HG02884 (cell line): Measurements from ENCODE around the gene RAB1A.

ENCODE experiments used
- ATAC-seq: cut with Tn5 transposase; IDR thresholded peaks from one replicate; pipeline ENCODE4 v1.9.1; 2021; ENCODE audit warnings: mild to moderate bottlenecking, moderate library complexity; ENCODE audit not compliant: unreplicated experiment

The RAB1A gene

DNA sequence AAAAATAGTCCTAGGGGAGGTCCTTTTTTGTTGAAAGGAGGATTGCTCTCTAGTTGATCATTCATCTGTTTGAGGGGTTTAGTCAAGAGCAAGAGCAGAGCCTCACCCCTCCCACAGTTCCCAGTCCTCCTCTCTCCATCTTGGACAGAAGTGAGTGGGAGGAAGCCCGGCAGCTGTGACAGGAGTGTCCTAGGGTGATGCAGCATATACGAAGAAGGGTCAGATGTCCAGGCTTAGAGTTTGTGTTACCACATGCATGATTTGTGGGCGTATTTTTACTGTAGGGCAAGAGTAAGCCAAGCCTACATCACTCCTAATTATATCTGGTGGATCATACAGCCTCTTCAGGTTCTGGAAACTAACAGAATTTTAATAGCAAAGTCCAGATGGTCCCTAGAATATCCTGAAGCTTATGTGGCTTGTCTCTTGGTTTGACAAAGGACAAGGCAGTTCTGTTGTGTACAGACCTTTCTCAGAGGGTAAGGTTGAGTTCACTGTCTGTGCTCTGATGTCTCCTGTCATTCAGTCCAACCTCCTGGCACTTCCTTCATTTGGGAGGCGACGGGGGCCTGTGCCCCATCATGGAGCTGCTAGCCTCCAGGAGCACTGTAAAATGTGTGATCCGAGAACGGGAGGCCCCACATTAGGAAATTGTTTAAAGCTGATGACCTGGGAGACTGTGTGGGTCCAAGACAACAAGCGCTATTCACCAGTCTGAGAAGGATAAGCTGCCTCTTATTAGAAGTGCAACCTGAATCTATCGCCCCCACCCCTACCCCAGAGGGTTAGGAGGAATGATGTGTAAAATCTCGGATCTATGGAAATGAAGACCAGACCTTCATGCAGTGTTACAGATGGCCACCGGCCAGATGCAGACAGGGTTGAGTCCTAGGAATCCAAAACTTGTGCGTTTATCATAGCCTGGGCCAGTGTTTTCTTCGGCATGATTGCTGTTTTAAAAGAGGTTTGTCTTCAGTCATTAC lies 66.8 kb downstream of the RAB1A start:
- ATAC-seq: no peak

GRCh38 chr2:65061910-65062339 lies 68.0 kb downstream of the RAB1A start:
- ATAC-seq: no peak

GRCh38 chr2:65061146-65061909 lies 68.6 kb downstream of the RAB1A start:
- ATAC-seq: no peak

- no peak for ATAC-seq
Measured at GRCh38 chr2:65059071-65059470, 70.8 kb downstream of the RAB1A start.

DNA sequence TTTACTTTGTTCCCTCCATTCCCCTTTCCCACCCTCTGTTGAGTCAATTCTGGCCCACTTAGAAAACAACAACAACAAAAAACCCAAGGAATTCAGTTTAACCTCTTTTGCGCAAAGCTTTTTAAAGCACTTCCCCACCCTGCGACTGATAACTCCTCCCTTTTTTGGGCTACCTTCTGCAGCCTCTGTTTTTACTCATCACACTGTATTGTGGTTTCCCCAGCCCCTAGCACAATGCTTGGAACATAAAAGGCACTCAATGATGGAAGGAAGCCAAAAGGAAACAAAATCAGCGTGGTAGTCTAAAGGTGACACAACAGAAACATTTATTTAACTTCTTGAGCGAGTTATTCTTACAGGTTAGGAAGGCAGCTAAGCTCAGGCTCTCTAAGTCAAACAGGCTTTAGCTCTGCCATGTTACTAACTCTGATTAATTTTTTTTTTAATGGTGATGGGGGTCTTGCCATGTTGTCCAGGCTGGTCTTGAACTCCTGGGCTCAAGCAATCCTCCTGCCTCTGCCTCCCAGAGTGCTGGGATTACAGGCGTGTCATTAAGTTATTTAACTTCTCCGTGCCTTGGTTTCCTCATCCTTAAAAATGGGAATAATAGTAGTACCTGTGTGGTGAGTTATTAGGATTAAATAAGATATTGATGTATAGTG lies 72.4 kb downstream of the RAB1A start:
- ATAC-seq: no peak

DNA sequence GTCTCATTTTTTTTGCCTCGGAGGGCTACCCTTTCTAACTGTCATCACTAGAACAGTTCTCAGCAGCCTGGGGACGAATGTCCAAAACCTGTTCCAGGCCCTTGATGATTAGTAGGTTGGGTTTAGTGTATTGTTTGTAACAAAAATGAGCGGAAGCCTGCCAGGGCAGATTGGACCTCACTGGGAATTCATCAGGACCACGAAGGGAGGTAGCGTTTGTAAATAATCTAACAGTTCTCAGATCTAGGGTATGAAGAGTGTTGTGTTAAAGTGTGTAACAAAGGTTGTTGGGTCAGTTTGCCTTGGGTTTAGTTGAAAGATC lies 72.9 kb downstream of the RAB1A start:
- no peak for ATAC-seq

GRCh38 chr2:65056215-65057053 lies 73.5 kb downstream of the RAB1A start, which contains the start of gene CEP68:
Gene CEP68 (plus strand): TSS chr2:65056416. CDS start chr2:65069445, 13,029 bp downstream.
- peak; percentile 81 for ATAC-seq

DNA sequence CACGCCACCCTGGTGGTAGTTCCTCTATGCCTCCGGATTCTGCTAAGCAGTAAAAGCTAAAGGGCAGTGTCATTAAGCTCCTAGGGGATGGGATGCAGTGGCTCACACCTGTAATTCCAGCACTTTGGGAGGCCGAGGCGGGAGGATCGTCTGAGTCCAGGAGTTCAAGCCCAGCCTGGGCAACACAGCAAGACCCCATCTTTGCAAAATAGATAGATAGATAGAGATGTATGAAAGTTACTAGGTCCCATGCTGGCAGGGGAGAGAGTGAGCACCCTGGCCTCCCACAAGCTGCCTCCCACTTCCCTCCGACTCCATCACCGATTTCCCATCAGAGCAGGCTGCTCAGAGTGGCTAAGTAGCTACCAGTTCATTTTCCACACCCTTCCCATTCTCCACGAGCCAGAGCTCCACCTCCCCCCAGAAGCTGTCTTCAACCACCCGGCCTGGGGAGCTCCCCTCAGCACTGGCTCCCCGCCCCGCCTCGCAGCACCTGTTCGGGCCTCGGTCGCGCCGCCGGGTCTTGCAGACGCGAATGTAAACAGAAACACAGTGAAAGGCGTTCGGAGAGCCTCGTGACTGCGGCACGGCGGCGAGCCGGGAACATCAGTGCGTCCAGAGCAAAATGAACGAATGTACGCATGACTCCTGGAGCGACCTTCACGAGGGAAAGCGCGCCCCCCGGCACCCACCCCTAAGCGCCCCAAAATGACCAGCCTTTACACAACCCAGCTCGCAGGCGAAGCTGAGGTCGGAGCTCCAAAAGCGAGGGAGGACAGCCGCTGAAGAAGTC lies 74.3 kb downstream of the RAB1A start:
- ATAC-seq: peak; percentile 18

GRCh38 chr2:65054749-65055421 lies 75.0 kb downstream of the RAB1A start:
- no peak for ATAC-seq

DNA sequence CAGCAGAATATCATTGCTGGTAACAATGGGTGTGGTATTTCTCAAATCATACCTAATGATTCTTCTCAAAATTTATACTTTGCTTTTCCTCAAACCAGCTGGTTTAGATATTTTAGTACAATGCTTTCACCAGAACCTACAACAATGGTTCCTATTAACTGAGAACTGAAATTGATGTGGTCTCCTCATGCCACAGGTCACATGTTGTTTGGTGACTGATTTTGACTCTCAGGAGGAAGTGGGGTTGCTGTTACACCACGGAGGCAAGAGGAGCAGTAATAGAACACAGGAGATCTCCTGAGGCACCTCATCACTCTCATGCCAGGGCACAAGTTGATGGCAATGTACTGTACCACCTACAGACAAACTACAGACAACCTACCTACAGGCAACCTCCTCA lies 76.7 kb downstream of the RAB1A start:
- peak; percentile 45 for ATAC-seq

DNA sequence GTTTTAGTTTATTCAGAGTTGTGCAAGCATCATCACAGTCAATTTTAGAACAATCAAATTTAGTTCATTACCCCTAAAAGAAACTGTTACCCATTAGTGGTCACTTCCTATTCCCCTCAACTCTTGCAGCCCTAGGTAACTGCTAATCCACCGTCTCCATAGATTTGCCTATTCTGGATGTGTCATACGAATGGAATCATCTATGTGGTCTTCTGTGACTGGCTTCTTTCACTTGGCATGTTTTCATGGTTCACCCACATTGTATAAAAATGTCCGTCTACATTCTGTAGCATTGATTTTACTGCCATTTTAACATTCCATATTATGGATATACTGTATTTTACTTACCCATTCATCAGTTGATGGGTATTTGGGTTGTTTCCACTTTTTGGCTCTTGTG lies 79.0 kb downstream of the RAB1A start:
- ATAC-seq: no peak

DNA sequence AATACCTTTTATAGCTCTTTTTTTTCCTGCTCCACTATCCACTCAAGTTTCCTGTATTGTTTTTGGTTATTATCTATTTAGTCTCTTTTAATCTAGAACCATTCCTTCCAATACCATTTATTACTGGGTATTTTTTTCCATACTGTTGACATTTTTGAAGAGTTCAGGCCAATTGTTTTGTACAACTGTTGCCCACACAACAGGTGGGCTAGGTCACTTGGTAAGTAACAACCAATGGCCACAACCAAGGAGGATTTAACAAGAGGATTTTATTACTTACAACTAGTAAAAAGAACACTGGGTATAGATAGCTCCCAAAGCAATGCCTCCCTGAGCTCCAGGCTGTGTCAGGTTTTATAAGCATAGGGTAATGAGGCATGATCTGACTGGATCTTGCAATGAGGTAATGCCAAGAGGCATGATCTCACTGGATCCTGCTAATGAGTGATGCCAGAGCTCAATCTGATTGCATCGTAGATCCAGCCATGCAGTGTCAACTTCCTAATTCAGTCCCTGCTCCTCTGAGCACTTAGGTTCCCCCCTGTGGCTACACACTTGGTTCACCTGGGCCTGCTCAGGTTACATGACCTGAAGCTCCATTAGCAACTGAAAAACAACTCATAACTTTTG lies 80.8 kb downstream of the RAB1A start:
- no peak for ATAC-seq

DNA sequence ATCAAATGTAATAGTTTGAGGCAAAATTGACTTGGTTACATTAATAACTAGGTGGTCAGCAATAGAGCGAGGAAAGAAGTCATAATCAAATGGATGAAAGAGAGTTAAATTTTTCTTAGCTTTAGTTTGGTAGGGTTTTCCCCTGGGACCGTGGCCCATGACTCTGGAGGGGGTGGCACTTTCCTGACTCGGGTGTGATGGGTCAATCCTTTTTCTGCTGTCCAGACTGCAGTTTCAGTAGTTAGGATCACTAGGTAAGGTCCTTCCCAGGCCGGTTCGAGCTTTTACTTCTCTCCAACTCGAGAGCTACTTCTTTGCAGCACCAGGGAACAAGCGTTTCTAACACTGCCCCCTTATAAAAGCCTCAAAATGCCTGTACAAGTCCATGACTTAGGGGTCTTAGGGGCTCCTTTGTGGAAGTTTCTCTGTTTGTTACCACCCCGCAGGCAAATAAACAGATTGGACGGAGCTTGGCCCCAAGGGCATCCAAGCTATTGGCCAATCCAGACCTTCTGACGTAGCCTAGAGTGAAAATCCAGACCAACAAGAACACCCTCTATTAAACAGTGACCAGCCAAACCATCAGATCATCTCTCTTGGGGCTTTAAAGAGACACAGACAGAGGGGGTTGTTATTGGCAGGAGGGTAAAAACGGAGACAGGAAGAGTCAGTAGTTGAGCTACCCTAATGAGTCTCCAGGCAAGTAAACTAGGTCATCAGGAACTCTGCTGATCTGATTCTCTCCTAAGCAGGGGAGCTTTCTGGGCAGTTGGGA lies 83.1 kb downstream of the RAB1A start:
- ATAC-seq: no peak

- no peak for ATAC-seq
Measured at GRCh38 chr2:65045651-65046050, 84.3 kb downstream of the RAB1A start.

- ATAC-seq: no peak
Measured at GRCh38 chr2:65044097-65044735, 85.7 kb downstream of the RAB1A start.

DNA sequence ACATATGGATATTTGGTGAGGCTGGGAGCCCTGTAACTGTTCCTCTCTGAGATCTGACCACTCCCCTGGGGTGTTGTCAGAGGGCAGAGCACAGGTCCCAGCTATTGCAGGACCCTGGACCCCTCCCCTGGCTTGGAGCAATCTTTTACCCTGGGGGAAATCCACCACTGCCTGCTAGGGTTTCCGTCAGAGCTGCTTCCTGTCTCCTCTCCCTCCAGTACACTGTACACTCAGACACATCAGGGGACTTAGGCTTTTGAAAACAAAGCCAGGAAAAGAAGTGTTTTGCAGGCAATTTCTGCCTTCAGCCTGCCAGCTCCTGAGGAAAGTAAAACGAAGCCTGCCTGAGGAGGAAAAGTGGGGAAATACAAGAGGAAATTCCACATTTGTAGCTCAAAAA lies 86.9 kb downstream of the RAB1A start:
- ATAC-seq: no peak
